Fibroblast of lung (primary cell): ENCODE results near the gene GCAT. TPM values are rescaled to one million over a fixed set of nuclear protein-coding genes. Genes with fewer than 3 reads are reported as not detected.

ENCODE experiments used
- DNase-seq, 2 donors: peaks; one replicate each; pipeline versions ENCODE4 v3.0.0 to v3.0.0-alpha.2; 2010; ENCODE audit warnings: low read depth in 2 of 2
- H2AFZ ChIP-seq: 2 replicates; pipeline ENCODE4 v1.5.1; 2012; ENCODE audit warnings: low read length, control low read depth, inconsistent platforms
- H3K27ac ChIP-seq: 2 replicates; pipeline ENCODE4 v1.5.1; 2011; ENCODE audit warnings: low read length, control low read depth; ENCODE audit not compliant: insufficient read depth
- H3K27me3 ChIP-seq: 2 replicates; pipeline ENCODE4 v1.5.1; 2011; ENCODE audit warnings: mild to moderate bottlenecking, low read length; ENCODE audit not compliant: control insufficient read depth, insufficient read depth
- H3K36me3 ChIP-seq: 2 replicates; pipeline ENCODE4 v1.5.1; 2011; ENCODE audit warnings: low read length; ENCODE audit not compliant: control insufficient read depth, insufficient read depth
- H3K4me1 ChIP-seq: 2 replicates; pipeline ENCODE4 v1.5.1; 2011; ENCODE audit warnings: low read length; ENCODE audit not compliant: control insufficient read depth, insufficient read depth; ENCODE audit errors: extremely low read depth
- H3K4me2 ChIP-seq: 2 replicates; pipeline ENCODE4 v1.5.1; 2011; ENCODE audit warnings: low read length, control low read depth; ENCODE audit not compliant: insufficient read depth; ENCODE audit errors: extremely low read depth
- H3K4me3 ChIP-seq, 4 experiments: fragments of 200-600 bp in 1 of 4; sonication (generic) in 1 of 4; replicated peaks in 1 of 4; 2 replicates each; pipeline ENCODE4 v1.5.1; 2011 to 2016; ENCODE audit warnings: low read length in 4 of 4, low read depth in 3 of 4, mild to moderate bottlenecking in 3 of 4, control low read depth in 2 of 4, inconsistent platforms in 1 of 4, mixed read lengths in 1 of 4; ENCODE audit not compliant: insufficient read depth in 1 of 4; ENCODE audit errors: control extremely low read depth in 1 of 4
- H3K79me2 ChIP-seq: 2 replicates; pipeline ENCODE4 v1.5.1; 2012; ENCODE audit warnings: mild to moderate bottlenecking, low read length, inconsistent platforms; ENCODE audit not compliant: control insufficient read depth, insufficient read depth
- H3K9ac ChIP-seq: 2 replicates; pipeline ENCODE4 v1.5.1; 2011; ENCODE audit warnings: mild to moderate bottlenecking, low read length, control low read depth; ENCODE audit not compliant: insufficient read depth
- H3K9me3 ChIP-seq: 2 replicates; pipeline ENCODE4 v1.5.1; 2012; ENCODE audit warnings: low read depth, low read length; ENCODE audit not compliant: control insufficient read depth, insufficient read depth
- H4K20me1 ChIP-seq: 2 replicates; pipeline ENCODE4 v1.5.1; 2011; ENCODE audit warnings: low read length; ENCODE audit not compliant: control insufficient read depth, insufficient read depth; ENCODE audit errors: extremely low read depth
- EZH2 ChIP-seq: IDR thresholded peaks from 2 replicates; pipeline ENCODE4 v1.5.1; 2012; ENCODE audit warnings: low read length, control low read depth, mild to moderate bottlenecking; ENCODE audit errors: missing control alignments
- polyA plus RNA-seq, 2 donors: library from polyadenylated mRNA; depleted of rRNA in 1 of 2; stranded (reverse) in 1 of 2; unstranded in 1 of 2; fragments of >200 nt; gene quantifications; 2 replicates each; pipeline ENCODE4 v1.2.1, GENCODE V29; 2011 to 2012; ENCODE audit warnings: missing spikeins in 1 of 2
- total RNA-seq: library from RNA; depleted of rRNA; stranded (reverse); fragments of >200 nt; gene quantifications from 2 replicates; pipeline ENCODE4 v1.2.1, GENCODE V29; 2014
- TF ChIP-seq, protein P1 (sequence below), 2 donors: IDR thresholded peaks in 1 of 2; conservative IDR thresholded peaks in 1 of 2; 1 replicate in 1 of 2; 2 replicates in 1 of 2; pipeline ENCODE4 v1.5.1; 2011 to 2012; ENCODE audit warnings: low read length in 2 of 2, control low read depth in 1 of 2, inconsistent platforms in 1 of 2, low read depth in 1 of 2, mild to moderate bottlenecking in 1 of 2

GCAT gene
- total and polyA plus RNA-seq, 2 donors (not counting 1 experiment from before 2014, with no cell fraction given), result 6.6 to 11.9 TPM

DNA sequence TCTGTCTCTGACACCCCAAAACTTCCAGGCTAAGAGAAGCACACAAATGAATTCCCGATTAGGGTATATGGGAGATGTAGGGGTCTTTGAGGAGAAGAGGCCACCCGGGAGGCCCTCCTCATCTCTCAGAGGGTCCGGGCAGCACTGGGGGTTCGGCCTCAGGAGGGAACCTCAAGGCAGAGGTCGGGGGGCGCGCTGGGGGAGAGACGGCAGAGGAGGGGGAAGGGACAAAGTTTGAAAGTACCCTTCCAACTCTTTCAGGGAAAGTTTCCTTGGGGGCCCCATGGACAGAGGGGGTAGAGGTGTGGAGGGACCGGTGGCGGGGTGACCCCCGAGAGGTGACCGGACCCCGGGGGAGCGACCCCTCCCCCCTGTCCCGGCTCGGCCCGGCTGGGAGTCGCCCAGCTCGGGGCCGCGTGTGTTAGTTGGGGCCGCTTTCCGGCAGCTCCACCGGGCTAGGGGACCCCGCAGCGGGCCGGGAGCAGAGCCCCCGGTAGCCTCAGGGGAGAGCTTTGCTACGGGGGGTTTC, 3.3 kb upstream of the GCAT start:
- H3K4me3 ChIP-seq, result peak overlapping the region in 3 of 4 experiments; percentile 24 to 71 (median 31)
- DNase-seq, result no peak
- no peaks in the 10 kb centered on the region for H4K20me1 ChIP-seq
- peak overlapping the region; percentile 85 for H3K27ac ChIP-seq
- no peak overlapping the region for H2AFZ ChIP-seq
- peak overlapping the region; percentile 95 for H3K4me2 ChIP-seq
- TF ChIP-seq, protein P1, sequence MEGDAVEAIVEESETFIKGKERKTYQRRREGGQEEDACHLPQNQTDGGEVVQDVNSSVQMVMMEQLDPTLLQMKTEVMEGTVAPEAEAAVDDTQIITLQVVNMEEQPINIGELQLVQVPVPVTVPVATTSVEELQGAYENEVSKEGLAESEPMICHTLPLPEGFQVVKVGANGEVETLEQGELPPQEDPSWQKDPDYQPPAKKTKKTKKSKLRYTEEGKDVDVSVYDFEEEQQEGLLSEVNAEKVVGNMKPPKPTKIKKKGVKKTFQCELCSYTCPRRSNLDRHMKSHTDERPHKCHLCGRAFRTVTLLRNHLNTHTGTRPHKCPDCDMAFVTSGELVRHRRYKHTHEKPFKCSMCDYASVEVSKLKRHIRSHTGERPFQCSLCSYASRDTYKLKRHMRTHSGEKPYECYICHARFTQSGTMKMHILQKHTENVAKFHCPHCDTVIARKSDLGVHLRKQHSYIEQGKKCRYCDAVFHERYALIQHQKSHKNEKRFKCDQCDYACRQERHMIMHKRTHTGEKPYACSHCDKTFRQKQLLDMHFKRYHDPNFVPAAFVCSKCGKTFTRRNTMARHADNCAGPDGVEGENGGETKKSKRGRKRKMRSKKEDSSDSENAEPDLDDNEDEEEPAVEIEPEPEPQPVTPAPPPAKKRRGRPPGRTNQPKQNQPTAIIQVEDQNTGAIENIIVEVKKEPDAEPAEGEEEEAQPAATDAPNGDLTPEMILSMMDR (conservative IDR thresholded peaks at IDR 0.05 in 1 of 2, IDR thresholded peaks at IDR 0.05 in 1 of 2; ENCODE audit: low read depth in 1 of 2, low read length in 2 of 2), result no peak
- no peak for TF ChIP-seq EZH2
- H3K9ac ChIP-seq, result peak overlapping the region; percentile 85
- peaks cover 19% of the 10 kb centered on the region for H3K79me2 ChIP-seq
- no peaks in the 10 kb centered on the region for H3K27me3 ChIP-seq
- no peaks in the 10 kb centered on the region for H3K9me3 ChIP-seq
- no peaks in the 10 kb centered on the region for H3K36me3 ChIP-seq
- peaks cover 12% of the 10 kb centered on the region for H3K4me1 ChIP-seq

DNA sequence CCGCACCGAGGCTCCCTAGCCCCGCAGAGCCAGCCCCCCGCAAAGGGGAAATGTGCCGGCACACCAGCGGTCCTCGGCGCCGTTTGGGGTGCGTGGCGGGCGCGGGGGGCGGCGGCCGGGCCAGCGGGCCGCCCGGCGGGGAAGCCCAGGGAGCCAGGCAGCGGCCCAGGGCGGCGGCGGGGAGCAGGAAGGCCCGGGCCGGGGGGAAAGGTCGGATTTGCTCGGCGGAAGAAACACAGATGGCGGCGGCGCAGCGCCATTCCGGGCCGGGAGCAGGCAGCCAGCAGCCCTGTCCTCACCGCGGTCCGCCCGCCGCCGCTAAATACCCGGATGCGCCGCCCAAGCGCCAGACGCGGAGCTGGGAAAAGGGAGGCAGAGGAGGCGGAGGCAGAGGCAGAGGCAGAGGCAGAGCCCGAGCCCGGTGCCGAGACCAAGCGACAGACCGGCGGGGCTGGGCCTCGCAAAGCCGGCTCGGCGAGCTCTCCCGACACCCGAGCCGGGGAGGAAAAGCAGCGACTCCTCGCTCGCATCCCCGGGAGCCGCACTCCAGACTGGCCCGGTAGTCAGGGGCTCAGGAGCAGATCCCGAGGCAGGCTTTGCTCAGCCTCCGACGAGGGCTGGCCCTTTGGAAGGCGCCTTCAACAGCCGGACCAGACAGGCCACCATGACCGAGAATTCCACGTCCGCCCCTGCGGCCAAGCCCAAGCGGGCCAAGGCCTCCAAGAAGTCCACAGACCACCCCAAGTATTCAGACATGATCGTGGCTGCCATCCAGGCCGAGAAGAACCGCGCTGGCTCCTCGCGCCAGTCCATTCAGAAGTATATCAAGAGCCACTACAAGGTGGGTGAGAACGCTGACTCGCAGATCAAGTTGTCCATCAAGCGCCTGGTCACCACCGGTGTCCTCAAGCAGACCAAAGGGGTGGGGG, 2.6 kb upstream of the GCAT start:
- Histone ChIP-seq H3K27me3 (no peaks in the 10 kb centered on the region), H3K9ac (peak overlapping the region; percentile 85), H3K27ac (peak overlapping the region; percentile 85), H4K20me1 (no peaks in the 10 kb centered on the region), H3K4me3 (peak overlapping the region; percentile 71 to 89 (median 80)), H3K4me2 (peak overlapping the region; percentile 95), H3K79me2 (peaks cover 19% of the 10 kb centered on the region), H3K4me1 (peaks cover 12% of the 10 kb centered on the region), H3K9me3 (no peaks in the 10 kb centered on the region), H3K36me3 (no peaks in the 10 kb centered on the region), H2AFZ (peak overlapping the region; percentile 62)
- no peak for TF ChIP-seq EZH2
- TF ChIP-seq, protein P1 (conservative IDR thresholded peaks at IDR 0.05 in 1 of 2, IDR thresholded peaks at IDR 0.05 in 1 of 2; ENCODE audit: low read depth in 1 of 2, low read length in 2 of 2), result no peak
- peak; percentile 72 to 85 for DNase-seq

DNA sequence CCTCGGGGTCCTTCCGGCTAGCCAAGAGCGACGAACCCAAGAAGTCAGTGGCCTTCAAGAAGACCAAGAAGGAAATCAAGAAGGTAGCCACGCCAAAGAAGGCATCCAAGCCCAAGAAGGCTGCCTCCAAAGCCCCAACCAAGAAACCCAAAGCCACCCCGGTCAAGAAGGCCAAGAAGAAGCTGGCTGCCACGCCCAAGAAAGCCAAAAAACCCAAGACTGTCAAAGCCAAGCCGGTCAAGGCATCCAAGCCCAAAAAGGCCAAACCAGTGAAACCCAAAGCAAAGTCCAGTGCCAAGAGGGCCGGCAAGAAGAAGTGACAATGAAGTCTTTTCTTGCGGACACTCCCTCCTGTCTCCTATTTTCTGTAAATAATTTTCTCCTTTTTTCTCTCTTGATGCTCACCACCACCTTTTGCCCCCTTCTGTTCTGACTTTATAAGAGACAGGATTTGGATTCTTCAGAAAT, 1.9 kb upstream of the GCAT start:
- H3K9me3 ChIP-seq, result no peaks in the 10 kb centered on the region
- no peak for DNase-seq
- H3K79me2 ChIP-seq, result peaks cover 19% of the 10 kb centered on the region
- H3K4me2 ChIP-seq, result peak overlapping the region; percentile 95
- H2AFZ ChIP-seq, result no peak overlapping the region
- no peaks in the 10 kb centered on the region for H4K20me1 ChIP-seq
- H3K4me3 ChIP-seq, result peak overlapping the region; percentile 71 to 89 (median 80)
- H3K27ac ChIP-seq, result peak overlapping the region; percentile 85
- no peaks in the 10 kb centered on the region for H3K36me3 ChIP-seq
- peak overlapping the region; percentile 85 for H3K9ac ChIP-seq
- TF ChIP-seq, protein P1 (conservative IDR thresholded peaks at IDR 0.05 in 1 of 2, IDR thresholded peaks at IDR 0.05 in 1 of 2; ENCODE audit: low read depth in 1 of 2, low read length in 2 of 2), result no peak
- no peak for TF ChIP-seq EZH2
- no peaks in the 10 kb centered on the region for H3K27me3 ChIP-seq
- peaks cover 12% of the 10 kb centered on the region for H3K4me1 ChIP-seq
